ENCODE measurements around the gene SCN5A.

The SCN5A gene

DNA sequence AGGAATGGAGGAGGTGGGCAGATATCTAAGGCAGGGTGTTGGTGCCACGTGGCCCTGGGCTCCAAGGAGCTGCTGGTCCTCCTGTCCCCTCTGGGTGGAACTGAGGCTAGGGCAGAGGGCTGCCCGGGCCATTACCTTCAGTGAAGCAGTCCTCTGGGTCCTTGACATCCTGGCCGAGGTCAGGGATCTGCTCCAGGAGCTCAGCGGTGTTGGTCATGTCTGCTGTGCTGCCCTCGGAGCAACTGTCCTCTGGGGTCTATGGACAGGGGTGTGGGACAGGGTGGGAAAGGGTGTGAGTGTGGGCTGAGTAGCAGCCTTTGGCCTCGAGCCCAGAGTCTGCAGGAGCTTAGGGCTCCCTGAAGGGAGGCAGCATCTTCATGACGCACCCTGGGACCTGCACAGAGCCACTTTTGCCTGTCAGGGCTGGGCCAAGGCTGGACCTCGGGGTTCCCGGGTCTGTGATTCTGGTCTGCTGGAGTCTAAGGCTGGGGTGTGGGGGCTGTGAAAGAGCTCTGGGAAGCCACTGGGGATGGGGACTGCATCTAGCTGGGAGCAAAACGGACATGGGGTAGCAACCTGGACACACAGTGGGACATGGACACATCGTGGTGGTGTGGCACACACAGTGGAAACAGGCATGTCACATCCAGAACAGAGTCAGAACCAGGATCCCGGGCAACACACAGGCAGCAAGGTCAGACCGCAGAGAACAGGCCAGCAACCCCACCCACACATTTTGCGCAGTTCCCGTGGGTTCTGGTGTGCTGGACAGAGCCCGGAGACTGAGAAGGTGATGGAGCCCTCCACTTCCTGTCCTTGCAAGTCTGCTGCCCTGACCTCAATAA is 72.7 kb downstream of the SCN5A start:
- DNase-seq (ENCODE audit: low spot score): no peak
- in situ Hi-C loops (cut with MboI; ENCODE audit: low sequenced_read_pairs, unreplicated experiment): no loop called here
- TF ChIP-seq CTCF (IDR thresholded peaks at IDR 0.05; ENCODE audit: borderline replicate concordance, control extremely low read depth, extremely low read depth, insufficient read depth, missing control alignments): no peak

DNA sequence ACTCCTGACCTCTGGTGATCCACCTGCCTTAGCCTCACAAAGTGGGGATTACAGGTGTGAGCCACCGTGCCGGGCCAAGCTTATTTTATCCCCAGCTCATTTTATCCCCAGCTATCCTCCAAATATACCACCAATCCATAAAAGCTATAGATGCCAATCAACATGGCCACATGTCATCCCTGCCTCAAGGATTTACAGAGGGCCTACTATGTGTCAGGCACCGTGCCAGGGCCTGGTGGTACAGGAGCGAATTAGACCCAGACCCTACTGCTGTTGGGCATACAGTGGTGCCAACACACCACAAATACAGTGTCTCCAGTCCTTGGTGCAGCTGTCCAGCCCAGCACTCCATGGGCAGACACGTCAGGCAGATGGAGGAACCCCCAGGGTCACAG is 73.4 kb downstream of the SCN5A start:
- TF ChIP-seq CTCF (IDR thresholded peaks at IDR 0.05; ENCODE audit: borderline replicate concordance, control extremely low read depth, extremely low read depth, insufficient read depth, missing control alignments): no peak
- no peak for DNase-seq (ENCODE audit: low spot score)
- in situ Hi-C loops (cut with MboI; ENCODE audit: low sequenced_read_pairs, unreplicated experiment): no loop called here

- DNase-seq (ENCODE audit: low spot score): no peak
- no peak for TF ChIP-seq CTCF (IDR thresholded peaks at IDR 0.05; ENCODE audit: borderline replicate concordance, control extremely low read depth, extremely low read depth, insufficient read depth, missing control alignments)
- in situ Hi-C loops (cut with MboI; ENCODE audit: low sequenced_read_pairs, unreplicated experiment): no loop called here
Observed at GRCh38 chr3:38575279-38575843, 74.1 kb downstream of the SCN5A start.

DNA sequence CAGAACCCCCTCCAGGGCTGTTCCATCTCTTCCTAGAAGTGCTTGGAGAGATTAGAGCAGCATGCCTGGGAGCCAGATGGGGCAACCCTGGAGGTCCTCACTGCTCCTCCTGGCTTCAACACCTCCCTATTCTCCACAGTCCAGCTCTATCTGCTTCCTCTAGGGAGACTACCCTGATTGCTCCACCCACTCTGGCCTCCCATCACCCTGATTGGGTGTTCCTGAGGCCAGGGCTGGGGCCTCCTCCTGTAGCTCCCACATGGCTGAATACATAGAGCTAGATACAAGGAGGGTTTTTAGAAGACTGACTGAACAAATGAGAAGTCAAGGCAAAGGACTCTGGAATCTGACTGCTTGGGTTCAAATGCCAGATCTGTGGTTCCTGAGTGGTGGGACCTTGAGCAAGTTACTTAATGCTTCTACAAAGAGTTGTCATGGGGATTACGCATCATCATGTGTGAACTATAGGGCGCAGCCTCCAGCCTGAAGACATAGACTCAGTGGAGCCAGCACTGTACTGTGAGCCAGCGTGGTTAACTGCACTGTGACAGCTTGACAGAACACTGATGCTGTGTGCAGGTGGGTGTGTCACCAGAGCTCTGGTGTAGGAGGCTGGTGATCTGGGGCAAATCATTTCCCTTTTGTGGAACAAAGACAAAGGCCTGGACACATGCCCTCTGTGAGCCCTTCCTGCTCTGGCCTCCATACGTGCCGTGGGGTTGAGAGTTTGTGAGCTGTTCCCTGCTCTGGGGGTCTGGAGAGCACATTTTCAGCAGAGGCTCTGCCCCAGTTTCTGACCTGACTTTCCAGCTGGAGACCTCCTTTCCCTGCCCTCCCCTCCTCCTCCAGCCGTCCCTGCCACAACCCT is 74.8 kb downstream of the SCN5A start:
- no peak for TF ChIP-seq CTCF (IDR thresholded peaks at IDR 0.05; ENCODE audit: borderline replicate concordance, control extremely low read depth, extremely low read depth, insufficient read depth, missing control alignments)
- no peak for DNase-seq (ENCODE audit: low spot score)
- in situ Hi-C loops (cut with MboI; ENCODE audit: low sequenced_read_pairs, unreplicated experiment): no loop called here

- no peak for TF ChIP-seq CTCF (IDR thresholded peaks at IDR 0.05; ENCODE audit: borderline replicate concordance, control extremely low read depth, extremely low read depth, insufficient read depth, missing control alignments)
- in situ Hi-C loops (cut with MboI; ENCODE audit: low sequenced_read_pairs, unreplicated experiment): no loop called here
- DNase-seq (ENCODE audit: low spot score): no peak
Observed at GRCh38 chr3:38573556-38573955, 75.9 kb downstream of the SCN5A start.

DNA sequence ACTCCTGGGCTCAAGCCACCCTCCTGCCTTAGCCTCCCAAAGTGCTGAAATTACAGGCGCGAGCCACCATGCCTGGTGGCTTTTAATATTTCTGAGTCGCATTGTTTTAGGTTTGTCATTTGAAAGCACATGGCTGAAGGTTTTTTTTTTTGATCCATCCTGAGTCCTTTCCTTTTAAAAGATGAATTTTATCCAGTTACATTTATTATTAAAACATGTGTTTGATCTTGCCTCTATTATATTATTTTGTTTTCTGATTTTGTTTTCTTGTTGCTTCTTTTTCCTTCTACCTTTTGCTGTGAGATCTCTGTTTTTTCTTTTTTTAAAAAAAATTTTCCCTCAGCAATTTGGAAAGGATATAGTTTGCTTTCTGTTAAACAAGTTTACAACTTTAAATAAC is 76.4 kb downstream of the SCN5A start:
- in situ Hi-C loops (cut with MboI; ENCODE audit: low sequenced_read_pairs, unreplicated experiment): no loop called here
- no peak for TF ChIP-seq CTCF (IDR thresholded peaks at IDR 0.05; ENCODE audit: borderline replicate concordance, control extremely low read depth, extremely low read depth, insufficient read depth, missing control alignments)
- no peak for DNase-seq (ENCODE audit: low spot score)

Measured in GM13976 (cell line).